Kidney capillary endothelial cell (primary cell): ENCODE results near the gene PPP1R9A.

Experiments used
- DNase-seq: peaks from one replicate; pipeline ENCODE4 v3.0.0-alpha.2; 2018; ENCODE audit warnings: low spot score

The PPP1R9A gene

GRCh38 chr7:94907026-94907810 lies at the start of gene PPP1R9A:
PPP1R9A (plus strand) TSS chr7:94907594; CDS start chr7:94910114, 2,520 bp downstream.
- no peak for DNase-seq

- no peak for DNase-seq
These were observed 36.3 kb upstream of the PPP1R9A start for GRCh38 chr7:94871132-94871531.

GRCh38 chr7:94873239-94873638 lies 34.2 kb upstream of the PPP1R9A start:
- DNase-seq: no peak

GRCh38 chr7:94874036-94874785 lies 33.2 kb upstream of the PPP1R9A start:
- no peak for DNase-seq

DNA sequence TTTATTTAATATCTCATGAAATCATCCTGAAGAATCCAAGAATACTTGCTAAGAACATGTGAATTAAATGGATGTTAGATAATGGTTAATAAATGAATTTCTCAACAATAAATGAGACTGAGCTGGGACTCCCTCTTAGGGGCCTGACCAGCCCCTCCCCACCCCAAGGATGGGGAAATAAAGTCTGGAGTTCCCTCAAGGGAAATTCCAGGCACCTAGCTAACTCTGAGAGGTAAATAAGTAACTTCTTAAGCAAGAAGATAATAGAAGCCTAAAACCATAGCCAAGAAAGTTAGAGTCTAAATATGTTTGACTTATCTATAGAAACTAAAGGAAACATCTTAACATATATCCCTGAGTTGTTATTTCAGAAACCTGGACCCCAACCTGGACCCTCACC lies 32.2 kb upstream of the PPP1R9A start:
- no peak for DNase-seq

DNA sequence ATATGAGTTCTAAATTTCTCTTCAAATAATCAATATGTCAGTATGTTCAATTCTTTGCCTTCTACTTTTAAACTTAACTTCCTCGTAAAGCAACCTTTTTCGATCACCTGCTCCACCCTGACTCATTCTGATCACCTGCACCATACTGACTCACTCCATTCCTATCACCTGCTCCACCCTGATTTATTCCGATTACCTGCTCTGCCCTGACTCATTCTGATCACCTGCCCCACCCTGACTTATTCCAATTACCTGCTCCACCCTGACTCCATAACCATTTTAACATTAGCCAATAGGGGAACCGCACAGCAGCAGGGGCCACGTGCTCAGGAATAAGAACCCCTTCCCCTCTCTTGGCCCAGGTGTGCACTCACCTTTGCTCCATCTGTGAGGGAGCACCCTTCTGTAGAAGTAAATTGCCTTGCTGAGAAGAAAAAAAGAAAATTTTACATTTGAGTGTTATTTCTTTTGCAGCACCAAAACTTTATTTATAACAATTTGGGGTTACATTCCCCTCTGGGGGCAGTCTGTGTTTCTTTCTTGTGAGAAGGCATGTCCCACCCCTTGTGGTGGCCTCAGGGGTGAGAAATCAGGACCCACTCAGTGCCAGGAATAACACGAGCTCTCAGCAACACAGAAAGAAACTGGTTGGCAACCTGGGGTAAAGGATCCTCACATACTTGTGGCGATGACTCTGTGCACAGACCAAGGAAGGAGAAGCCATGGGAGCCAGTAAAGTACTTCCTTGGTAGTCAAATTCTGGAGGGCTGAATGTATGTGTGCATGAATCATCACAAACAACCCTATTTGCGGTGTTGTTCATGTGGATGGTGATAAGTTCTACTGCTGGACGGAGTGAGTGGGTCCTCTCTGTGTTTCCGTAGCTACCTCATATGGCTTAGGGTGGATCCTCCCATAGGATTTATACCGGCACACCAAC lies 29.4 kb upstream of the PPP1R9A start:
- DNase-seq: no peak

GRCh38 chr7:94882891-94883290 lies 24.5 kb upstream of the PPP1R9A start:
- DNase-seq: no peak

DNA sequence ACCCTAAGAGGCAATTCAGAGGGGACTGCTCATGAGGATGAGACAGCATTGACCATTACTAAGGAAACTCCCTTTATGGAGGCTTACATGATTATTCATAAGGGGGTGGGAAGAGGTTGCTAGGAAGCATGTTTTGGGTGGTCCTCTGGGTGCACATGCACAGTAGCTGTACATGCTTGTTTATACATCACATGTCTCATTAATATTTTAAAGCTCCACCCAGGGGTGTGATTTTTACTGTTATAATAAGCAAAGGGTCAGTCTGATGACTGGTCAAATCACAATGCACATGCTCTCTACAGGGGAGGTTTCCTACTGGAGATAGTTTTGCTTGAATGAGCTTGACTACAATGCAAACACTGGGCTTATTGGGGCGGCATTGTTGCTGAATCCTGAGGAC lies 23.8 kb upstream of the PPP1R9A start:
- DNase-seq: no peak

- DNase-seq: peak; percentile 55
These were observed 18.8 kb upstream of the PPP1R9A start for GRCh38 chr7:94888551-94888950.

DNA sequence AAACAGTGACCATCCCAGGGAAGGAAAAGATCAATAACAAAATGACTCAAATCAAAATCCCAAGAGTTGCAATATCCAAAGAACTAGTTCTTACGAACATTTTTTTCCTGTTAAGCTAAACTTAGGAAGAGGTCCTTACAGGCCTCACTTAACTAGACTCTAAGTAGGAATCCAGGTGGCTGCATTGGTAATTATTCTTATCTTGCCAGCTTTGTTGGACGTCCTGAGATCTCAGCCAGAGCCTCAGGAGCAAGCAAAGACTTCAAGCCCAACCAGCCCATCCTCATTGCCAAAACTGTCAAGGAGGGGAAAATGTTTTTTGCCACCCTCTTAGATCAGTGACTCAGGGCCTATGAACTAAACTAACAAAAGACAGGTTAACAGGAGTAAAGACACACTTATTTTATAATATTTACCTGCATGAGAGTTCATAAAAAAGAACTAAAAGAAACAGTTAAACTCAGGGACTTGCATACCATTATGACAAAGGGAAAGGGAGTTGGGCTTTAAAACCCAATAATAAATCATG lies 18.3 kb upstream of the PPP1R9A start:
- no peak for DNase-seq

DNA sequence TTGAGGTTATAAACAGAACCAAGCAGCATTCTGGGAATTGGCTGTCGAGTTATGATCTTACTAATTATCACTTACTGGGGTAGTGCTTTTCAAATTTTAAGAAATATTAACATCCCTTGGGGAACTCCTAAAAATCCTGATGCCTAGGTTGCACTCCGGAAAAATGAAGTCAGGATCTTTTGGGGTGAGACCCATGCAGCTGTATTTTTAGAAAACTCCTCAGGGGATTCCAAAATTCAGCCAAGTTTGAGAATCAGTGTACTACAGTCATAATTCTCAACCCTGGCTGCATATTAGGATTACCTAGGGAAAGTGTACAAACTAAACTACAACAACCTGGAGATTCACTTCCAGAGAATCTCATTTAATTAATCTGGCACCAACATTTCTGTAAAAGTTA lies 17.2 kb upstream of the PPP1R9A start:
- no peak for DNase-seq

GRCh38 chr7:94893661-94894060 lies 13.7 kb upstream of the PPP1R9A start:
- DNase-seq: no peak

GRCh38 chr7:94897541-94897940 lies 9.9 kb upstream of the PPP1R9A start:
- no peak for DNase-seq

DNA sequence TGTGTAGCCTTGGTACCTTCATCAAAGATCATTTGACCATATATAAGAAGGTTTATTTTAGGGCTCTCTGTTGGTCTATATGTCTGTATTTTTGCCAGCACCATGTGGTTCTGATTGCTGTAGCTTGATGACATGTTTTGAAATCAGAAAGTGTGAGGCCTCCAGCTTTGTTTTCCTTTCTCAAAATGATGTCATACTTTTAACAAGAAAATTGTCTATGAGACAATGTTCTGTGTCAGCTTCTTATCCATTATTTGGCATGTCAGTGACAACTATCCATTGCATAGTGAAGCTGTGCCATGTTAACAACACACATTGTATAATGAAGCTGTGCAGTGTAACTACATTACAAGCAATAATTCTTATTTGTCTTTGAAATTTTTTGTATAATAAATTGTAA lies 9.1 kb upstream of the PPP1R9A start:
- DNase-seq: no peak

DNA sequence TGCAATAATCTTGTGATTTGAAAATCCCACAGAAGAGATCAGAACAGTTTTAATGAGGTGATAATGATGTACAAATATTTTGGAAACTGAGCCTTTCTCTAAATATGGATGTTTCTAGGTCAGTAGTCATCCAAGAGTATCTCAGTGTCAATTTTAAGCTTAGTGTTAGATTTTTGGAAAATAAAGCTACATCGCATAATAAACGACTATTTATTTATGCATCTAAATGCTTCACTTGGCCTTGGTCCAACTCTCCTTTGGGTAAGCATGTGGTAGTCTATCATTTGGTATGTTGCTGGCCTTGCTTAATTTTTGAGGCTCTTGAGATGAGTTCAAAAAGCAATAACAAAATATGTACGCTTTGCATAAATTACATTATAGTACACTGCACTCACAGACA lies 5.4 kb upstream of the PPP1R9A start:
- DNase-seq: no peak

DNA sequence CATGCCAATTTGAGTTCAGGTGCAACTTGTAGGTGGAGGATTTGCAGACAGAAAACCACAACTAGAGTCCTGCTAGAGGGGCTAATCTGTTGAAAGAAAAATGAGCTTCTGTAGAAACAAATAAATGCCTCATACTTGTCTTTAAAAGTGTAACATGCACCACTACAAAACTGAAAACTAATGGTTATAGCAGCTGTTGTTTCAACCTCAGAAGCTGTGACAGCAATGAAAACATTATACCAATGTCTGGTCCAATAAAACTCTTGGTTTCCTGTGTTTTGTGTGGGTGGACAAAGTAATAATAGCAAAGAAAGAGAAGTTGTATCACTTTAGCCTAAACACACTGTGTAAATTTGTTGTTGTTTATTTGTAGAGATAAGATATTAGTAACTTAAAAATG lies 3.4 kb upstream of the PPP1R9A start:
- DNase-seq: no peak

- no peak for DNase-seq
These were observed 2.4 kb upstream of the PPP1R9A start for GRCh38 chr7:94904982-94905381.

DNA sequence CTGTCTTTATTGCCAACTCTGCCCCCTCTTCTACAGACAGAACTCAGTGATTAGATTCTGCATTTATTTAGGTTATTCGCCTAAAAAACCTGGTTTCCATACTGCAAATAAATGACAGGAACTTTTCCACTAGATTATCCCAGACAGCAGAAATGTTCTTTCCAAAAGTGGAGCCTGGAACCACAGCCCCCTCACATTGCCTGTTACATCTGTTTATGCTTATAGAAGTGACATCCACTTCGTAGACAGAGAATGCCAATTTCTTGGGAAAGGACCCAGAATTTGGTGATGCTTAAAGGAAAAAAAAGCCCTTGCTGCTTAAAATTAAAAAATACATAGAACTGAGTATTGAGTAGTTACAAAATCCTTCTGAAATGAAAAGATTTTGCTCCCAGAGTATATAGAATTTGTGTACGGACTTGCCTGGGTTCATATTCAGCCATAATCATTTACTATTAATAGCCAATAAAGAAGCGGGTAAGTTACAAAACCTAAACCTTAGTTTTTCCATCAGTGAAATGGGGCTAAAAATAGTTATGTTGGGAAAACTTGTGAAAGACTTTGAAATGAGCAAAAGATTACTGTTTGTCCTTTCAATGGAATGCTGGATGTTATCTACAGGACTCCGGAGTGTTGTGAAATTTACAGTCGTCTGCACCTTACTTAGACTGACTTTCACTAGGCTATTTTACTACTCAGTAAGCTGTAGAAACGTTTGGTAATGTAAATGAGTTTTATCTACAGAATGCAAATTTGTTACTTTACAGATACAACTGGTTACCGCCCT lies 1.1 kb upstream of the PPP1R9A start:
- no peak for DNase-seq

GRCh38 chr7:94907811-94908322 lies 473 bp downstream of the PPP1R9A start:
- no peak for DNase-seq

- peak; percentile 21 for DNase-seq
These were observed 1.2 kb downstream of the PPP1R9A start for GRCh38 chr7:94908323-94909178.
